Activated CD4-positive, alpha-beta T cell treated with anti-CD3 and anti-CD28 coated beads for 4 hours (primary cell): Measurements from ENCODE around the gene TNFSF10.
A peak's percentile ranks its signal among the peaks of the same experiment; 100 is the strongest.
"Not testable (repeated sequence)": the region's sequence is repeated elsewhere in the genome, so short reads cannot be mapped to it uniquely, and the experiment has no call there.

Experiments used
- DNase-seq, 2 donors: peaks; one replicate each; pipeline ENCODE4 v3.0.0-alpha.2; 2020

The TNFSF10 gene

GRCh38 chr3:172522871-172523818, at the start of gene TNFSF10:
Gene TNFSF10, minus strand, starts transcription at chr3:172523430. Its CDS starts 46 bp downstream, at chr3:172523384.
- DNase-seq: peak; percentile 45 to 64

DNA sequence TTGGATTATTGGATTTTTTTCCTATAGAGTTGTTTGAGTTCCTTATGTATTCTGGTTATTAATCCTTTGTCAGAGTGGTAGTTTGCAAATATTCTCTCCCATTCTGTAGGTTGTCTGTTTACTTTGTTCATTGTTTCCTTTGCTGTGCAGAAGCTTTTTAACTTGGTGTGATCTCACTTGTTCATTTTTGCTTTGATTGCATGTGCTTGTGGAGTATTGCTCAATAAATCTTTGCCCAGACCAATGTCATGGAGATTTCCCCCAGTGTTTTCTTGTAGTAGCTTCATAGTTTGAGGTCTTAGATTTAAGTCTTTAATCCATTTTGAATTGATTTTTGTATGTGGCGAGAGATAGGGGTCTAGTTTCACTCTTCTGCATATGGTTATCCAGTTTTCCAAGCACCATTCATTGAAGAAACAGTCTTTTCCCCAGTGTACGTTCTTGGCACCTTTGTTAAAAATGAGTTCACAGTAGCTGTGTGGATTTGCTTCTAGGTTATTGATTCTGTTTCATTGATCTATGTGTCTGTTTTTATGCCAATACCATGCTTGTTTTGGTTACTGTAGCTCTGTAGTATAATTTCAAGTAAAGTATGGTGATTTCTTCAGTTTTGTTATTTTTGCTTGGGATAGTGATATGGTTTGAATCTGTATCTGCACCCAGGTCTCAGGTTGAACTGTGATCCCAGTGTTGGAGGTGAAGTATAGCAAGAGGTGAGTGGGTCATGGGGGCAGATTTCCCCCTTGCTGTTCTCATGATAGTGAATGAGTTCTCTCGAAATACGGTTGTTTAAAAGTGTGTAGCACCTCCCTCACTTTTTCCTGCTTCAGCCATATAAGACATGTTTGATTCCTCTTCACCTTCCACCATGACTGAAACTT, 46.1 kb upstream of the TNFSF10 start:
- no peak for DNase-seq

DNA sequence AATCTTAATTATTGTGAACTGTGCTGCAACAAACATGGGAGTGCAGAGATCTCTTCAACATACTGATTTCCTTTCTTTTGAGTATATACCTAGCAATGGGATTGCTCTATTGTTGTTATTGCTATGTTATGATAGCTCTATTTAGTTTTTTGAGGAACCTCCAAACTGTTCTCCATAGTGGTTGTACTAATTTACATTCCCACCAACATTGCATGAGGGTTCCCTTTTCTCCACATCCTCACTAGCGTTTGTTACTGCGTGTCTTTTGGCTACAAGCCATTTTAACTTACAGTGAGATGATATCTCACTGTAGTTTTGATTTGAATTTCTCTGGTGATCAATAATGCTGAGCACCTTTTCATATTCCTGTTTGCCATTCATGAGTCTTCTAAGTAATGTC, 45.5 kb upstream of the TNFSF10 start:
- no peak for DNase-seq

DNA sequence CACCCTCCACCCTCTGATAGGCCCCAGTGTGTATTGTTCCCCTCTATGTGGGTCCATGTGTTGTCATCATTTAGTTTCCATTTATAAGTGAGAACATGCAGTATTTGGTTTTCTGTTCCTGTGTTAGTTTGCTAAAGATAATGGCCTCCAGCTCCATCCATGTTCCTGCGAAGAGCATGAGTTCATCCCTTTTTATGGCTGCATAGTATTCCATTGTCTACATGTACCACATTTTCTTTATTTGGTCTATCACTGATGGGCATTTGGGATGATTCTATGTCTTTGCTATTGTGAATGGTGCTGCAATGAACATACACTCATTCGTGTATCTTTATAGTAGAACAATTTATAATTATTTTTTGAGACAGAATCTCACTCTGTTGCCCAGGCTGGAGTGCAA, 43.6 kb upstream of the TNFSF10 start:
- DNase-seq: not testable (repeated sequence)

- DNase-seq: no peak
Measured at GRCh38 chr3:172564499-172564898, 41.3 kb upstream of the TNFSF10 start.

DNA sequence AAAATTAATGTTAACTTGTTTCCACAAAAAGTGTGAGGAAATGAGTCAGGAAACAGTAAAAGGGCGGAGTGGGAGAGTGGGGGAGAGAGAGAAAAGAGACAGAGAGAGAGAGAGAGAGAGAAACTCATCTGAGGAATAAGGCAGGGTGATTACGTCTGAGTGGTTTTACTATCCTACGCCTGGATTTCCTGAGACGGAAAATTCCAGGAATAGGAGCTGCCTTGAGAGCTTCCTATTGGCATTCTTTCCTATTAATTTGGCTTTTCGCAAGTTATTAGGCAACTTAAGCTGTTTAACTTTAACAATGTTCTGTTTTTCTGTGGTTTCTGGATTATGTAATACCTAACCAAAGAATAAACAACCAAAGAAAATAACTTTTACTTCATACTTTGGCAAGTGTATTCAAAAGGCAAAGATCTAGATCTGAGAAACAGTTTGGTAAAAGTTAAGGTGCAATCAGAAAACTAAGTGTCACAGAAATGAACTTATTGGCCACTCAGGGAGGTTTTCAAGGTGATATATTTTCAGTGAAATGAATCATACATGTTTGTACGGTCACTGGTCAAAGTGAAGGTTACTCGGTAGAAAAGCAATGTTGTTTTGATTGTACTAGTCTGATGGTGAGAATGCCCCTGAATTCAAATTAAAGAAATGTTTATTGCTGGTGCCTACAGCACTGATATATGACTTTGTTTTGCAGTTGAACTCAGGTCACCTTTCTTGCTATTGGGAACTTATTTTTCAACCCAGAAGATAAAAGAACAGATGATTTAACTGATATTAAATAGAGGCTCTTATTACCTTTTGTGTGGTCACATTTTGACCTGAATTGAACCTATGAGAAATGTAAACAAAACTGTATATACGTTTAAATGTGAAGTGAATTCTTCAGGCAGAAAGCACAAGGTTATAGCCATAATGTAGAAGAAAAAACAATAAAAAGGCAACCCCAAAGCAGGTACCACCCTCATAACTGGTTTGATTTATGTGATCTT, 39.9 kb upstream of the TNFSF10 start:
- peak; percentile 28 to 36 for DNase-seq

DNA sequence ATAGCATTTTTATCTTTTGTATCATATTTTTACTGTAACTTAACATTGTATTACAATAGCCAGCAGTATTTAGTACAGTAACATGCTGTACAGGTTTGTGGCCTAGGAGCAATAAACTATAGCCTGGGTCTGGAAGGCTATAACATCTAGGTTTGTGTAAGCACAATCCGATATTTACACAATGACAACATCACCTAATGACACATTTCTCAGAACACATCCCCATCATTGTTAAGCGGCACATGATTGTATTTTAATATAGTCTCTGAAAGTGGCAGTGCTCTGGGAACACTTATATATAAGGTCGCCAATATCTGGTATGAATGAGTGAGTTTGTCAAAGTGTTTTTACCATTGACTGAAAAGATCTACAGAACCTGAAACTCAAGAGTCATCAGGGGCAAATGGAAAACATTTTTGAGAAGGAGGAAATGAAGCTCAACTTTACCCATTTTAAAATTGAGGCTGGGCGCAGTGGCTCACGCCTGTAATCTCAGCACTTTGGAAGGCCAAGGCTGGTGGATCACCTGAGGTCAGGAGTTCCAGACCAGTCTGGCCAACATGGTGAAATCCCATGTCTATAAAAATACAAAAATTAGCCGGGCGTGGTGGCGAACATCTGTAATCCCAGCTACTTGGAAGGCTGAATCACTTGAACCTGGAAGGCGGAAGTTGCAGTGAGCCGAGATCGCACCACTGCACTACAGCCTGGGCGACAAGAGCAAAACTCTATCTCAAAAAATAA, 38.8 kb upstream of the TNFSF10 start:
- DNase-seq: no peak

DNA sequence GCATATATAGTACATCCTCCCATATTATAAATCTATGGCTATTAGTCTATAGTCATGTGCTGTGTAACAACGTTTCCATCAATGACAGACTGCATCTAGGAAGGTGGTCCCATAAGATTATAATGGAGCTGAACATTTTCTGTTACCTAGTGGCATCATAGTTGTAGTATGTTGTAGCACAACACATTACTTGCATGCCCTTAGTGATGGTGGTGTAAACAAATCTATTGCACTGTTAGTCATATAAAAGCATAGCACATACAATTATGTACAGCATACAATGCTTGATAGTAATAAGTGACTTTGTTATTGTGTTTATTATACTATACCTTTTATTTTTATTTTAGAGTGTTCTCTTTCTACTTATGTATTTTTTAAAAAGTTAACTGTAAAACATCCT, 37.4 kb upstream of the TNFSF10 start:
- DNase-seq: no peak

DNA sequence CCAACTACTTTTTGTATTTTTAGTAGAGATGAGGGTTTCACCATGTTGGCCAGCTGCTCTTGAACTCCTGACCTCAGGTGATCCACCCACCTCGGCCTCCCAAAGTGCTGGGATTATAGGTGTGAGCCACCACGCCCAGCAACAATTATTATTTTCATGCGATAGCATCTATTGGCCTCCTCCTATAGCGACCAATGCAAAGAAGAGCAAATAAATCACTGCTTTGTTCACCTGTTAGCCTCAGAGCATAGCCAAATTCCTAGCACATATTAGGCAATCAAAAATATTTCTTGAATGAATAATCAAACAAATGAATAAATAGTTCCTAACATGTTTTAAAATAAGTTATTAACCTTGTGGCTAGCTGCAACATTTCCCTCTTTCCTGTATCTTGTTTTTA, 36.8 kb upstream of the TNFSF10 start:
- no peak for DNase-seq

DNA sequence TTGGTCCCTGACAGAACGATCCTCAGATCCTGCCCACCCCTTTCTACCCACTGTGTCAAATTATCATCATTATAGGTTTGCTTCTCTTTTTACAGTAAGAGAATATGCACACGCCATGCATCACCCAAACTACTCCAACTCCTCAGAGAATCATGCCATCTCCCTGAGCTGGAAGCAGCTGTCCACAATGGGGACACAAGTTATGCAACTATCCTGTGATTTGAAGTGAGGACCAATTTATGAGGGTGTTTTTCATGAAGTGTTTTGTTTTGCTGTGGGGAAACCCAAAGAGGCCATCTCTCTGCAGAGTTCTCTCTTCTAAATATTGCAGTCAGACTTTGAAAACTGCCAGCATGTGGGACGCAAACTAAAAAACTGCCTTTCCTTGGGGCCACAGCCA, 35.8 kb upstream of the TNFSF10 start:
- no peak for DNase-seq

DNA sequence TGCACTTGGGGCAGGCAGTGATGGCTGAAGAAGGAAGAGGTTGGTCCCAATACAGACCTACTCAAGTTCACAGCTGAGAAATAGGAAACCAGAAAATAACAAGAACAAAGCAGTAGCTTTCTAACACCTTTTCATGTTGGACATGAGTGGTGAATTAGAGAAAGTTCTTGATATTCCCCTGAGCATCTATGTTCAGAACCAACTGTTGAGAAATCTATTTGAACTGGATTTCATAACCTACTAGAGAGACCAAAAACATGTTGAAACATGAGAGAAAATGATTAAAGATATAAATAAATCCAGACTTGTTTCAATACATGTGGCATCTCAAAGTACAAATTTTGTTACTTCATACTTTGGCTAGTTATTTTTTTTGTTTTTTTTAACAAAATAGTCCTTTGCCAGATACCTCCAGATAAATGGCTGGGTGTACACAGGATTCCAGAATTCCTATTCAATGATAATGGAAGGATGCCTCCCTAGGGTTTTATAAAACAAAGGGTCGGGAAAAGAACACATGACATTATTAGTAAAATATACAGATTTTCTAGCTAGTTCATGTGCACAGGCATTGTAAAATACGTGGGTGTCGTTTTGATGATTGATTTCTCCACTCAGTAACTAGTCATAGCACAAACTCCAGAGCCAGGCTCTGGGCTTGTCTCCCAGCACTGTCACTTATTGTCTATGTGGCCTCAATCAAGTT, 34.4 kb upstream of the TNFSF10 start:
- no peak for DNase-seq

GRCh38 chr3:172553526-172554252, 30.5 kb upstream of the TNFSF10 start:
- no peak for DNase-seq

DNA sequence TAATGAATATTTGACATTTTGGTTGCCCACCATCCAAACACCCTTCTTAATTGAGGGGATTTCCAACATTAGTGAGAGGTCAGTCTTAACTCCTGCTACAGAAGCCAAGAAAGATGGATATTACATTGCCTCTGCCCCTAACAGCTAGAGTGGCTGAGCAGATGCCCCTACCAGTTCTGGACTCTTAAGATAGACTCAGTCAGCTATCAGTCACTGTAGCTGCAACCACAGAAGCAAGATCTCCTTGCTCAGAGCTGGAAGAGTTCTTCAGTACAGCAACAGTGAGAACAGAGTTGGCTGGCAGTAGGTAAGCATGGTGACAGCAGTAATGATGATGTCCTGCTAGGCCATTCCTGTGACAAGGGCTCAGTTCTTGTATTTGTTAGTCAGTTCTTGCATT, 29.4 kb upstream of the TNFSF10 start:
- DNase-seq: no peak

- no peak for DNase-seq
Measured at GRCh38 chr3:172551874-172552273, 28.6 kb upstream of the TNFSF10 start.

DNA sequence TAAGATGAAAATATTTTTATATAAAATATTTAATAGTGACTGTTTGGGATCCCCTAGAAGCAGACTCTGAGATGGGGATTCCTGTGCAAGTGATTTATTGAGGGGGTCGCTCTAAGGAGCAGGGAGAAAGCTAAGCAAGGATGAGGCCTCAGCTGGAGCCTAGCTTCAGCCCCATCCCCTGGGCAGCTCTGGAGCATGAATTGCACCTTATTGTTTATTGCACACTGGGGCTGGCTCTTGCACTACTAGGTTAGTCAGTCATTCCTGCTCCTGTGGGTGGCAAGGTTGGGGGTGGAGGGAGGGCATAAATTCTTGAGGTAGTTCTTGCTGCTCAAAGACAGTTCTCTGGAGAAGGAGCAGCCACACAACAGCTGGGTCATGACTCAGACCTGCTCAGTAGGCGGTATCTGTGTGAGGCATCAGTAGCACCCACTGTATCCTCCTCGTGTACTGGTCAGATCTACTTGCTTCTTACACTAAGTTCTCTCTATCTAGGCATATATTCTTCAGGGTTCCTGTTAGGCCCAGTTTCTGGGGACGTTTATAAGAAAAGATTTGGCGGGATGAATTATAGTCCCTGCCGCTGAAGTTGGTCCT, 27.2 kb upstream of the TNFSF10 start:
- DNase-seq: peak; percentile 67 to 78

GRCh38 chr3:172549144-172549543, 25.9 kb upstream of the TNFSF10 start:
- no peak for DNase-seq

DNA sequence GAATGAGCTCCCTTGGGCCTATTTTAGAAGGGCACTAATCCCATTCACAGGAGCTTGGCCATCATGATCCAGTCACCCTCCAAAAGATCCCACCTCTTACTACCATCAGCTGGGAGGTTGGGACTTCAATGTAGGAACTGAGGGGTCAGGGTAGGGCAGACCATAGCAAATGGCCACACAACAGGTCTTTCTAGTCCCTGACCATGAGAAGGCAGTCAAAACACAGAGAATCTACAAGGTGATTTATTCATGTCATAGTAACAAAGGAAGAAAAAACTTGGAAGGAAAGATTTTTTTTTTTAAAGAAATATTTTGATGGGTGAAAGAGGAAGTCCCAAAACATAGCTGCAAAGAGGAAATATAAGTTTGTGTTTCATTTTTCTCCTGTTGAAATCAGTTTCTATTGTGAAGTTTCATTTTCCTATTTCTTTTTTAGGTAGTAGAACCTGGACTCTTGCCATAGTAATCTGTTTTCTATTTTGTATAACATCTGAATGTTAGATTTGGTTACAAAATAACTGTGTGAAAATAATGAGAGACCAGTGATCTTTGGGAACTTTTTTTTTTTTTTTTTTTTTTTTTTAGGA, 23.5 kb upstream of the TNFSF10 start:
- DNase-seq: no peak

DNA sequence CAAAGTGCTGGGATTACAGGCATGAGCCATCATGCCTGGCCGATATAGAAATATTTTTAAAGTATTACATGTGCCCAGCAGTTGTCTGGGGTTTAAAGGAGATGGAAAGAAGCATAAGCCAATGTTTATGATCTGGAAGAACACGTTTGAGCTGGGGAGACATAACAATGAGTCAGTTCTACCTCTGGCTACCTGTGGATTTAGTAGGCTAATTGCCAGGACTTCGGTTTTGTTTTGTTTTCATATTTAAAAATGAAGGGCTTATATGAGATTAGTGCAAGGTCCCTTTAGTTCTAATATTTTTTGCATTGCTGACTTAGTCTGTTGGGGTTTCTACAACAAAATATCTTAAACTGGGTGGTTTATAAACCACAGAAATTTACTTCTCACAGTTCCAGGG, 22.9 kb upstream of the TNFSF10 start:
- no peak for DNase-seq

- no peak for DNase-seq
Measured at GRCh38 chr3:172544404-172544803, 21.2 kb upstream of the TNFSF10 start.

GRCh38 chr3:172543884-172544283, 20.7 kb upstream of the TNFSF10 start:
- DNase-seq: no peak
